Ectodermal cell (in vitro differentiated cells): ENCODE results near the gene SEMA6C.
"Not testable (repeated sequence)": the region's sequence is repeated elsewhere in the genome, so short reads cannot be mapped to it uniquely, and the experiment has no call there.

Experiments used
- H3K27ac ChIP-seq: 2 replicates; pipeline ENCODE4 v1.7.0; 2013; ENCODE audit warnings: mild to moderate bottlenecking, low read depth, low read length; ENCODE audit not compliant: insufficient read depth, poor library complexity, severe bottlenecking
- H3K27me3 ChIP-seq: 2 replicates; pipeline ENCODE4 v1.7.0; 2013; ENCODE audit warnings: mild to moderate bottlenecking, low read length; ENCODE audit not compliant: insufficient read depth, control insufficient read depth, poor library complexity, severe bottlenecking
- H3K36me3 ChIP-seq: one replicate; pipeline ENCODE4 v1.7.0; 2013; ENCODE audit warnings: low read length; ENCODE audit not compliant: control insufficient read depth, insufficient read depth
- H3K4me1 ChIP-seq: one replicate; pipeline ENCODE4 v1.7.0; 2013; ENCODE audit warnings: low read length; ENCODE audit not compliant: control insufficient read depth, insufficient read depth
- H3K4me3 ChIP-seq: 2 replicates; pipeline ENCODE4 v1.7.0; 2013; ENCODE audit warnings: low read depth, low read length, control low read depth; ENCODE audit not compliant: insufficient read depth
- H3K9me3 ChIP-seq: 2 replicates; pipeline ENCODE4 v1.7.0; 2013; ENCODE audit warnings: mild to moderate bottlenecking, low read length, moderate library complexity; ENCODE audit not compliant: control insufficient read depth
- WGBS, 2 experiments: methylation state at CpG; one replicate each; pipeline ENCODE4 v1.1.7; 2013; ENCODE audit warnings: missing lambda C conversion rate in 2 of 2; 5-methylcytosine and 5-hydroxymethylcytosine counted together

Gene SEMA6C

GRCh38 chr1:151097426-151097825 is 49.0 kb downstream of the SEMA6C start:
- H3K27me3 ChIP-seq, H3K4me3 ChIP-seq, H3K27ac ChIP-seq, H3K36me3 ChIP-seq, H3K4me1 ChIP-seq, H3K9me3 ChIP-seq: not testable (repeated sequence)
- 90 to 92% methylated on average over 6 of the region's 6 CpGs for WGBS, 2 experiments

- Histone ChIP-seq H3K27ac (no peak overlapping the region), H3K36me3 (no peaks in the 10 kb centered on the region), H3K27me3 (no peaks in the 10 kb centered on the region), H3K4me1 (no peaks in the 10 kb centered on the region), H3K4me3 (no peak overlapping the region), H3K9me3 (no peaks in the 10 kb centered on the region)
- WGBS, 2 experiments, result 80 to 94% methylated on average over 4 of the region's 4 CpGs
Observed at GRCh38 chr1:151085953-151086559, 60.4 kb downstream of the SEMA6C start.
